Mucosa of gallbladder (tissue), 1 donor: Measurements from ENCODE around the gene PCARE. TPM values are rescaled to one million over a fixed set of nuclear protein-coding genes. Genes with fewer than 3 reads are reported as not detected.
"Not testable (repeated sequence)": the region's sequence is repeated elsewhere in the genome, so short reads cannot be mapped to it uniquely, and the experiment has no call there.

Experiments
- DNase-seq: peaks from one replicate; pipeline ENCODE4 v3.0.0-alpha.2; 2020; ENCODE audit warnings: low spot score
- total RNA-seq: library from RNA; stranded (reverse); gene quantifications from one replicate; pipeline ENCODE4 v1.2.1, GENCODE V29; 2021
- donor health status: DM: no; HTN: no; CAD: no.

PCARE gene
- total RNA-seq, 1 donor from 2014 or later, result not detected

DNA sequence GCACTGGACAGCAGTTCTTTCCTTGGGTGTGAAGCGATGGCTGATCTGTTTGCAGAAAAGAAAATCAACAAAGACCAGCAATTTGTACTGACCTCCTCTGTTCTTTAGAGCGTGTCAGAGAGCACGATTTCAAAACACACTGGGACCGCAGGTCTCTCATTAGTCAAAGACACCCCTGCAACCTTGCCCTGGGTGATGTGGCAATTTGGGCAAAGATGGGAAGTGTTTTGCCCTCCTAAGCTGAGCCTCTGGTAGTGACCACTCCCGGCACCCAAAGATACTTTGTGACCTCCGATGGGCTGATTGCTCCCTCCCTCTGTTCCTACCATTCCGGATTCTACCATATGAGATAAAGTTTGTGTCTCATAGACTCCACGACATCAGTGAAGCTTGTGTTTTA is 22.6 kb upstream of the PCARE start:
- no peak for DNase-seq

- not testable (repeated sequence) for DNase-seq
Measured at GRCh38 chr2:29090311-29090710, 16.0 kb upstream of the PCARE start.

GRCh38 chr2:29084554-29084953 is 10.2 kb upstream of the PCARE start:
- no peak for DNase-seq

DNA sequence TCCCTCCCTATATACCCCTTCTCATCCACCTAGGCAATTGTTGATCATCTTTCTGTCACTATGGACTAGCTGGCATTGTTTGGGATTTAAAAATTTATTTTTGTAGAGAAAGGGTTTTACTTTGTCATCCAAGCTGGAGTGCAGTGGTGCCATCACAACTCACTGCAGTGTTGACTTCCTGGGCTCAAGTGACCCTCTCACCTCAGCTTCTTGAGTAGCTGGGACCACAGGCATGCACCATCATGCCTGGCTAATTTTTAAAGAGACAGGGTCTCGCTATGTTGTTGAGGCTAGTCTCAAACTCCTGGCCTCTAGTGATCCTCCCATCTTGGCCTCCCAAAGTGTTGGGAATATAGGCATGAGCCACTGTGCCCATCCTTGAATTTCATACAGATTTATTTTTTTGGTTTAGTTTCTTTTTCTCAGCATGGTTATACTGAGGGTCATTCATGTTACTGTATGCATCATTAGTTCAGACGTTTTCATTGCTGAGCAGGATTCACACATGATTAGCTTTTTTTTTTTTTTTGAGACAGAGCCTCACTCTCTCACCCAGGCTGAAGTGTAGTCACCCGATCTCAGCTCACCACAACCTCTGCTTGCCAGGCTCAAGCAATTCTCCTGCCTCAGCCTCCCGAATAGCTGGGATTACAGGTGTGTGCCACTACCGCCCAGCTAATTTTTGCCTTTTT is 8.6 kb upstream of the PCARE start:
- DNase-seq, result no peak

- no peak for DNase-seq
Measured at GRCh38 chr2:29080886-29081743, 6.8 kb upstream of the PCARE start.

GRCh38 chr2:29079887-29080286 is 5.6 kb upstream of the PCARE start:
- no peak for DNase-seq

GRCh38 chr2:29075894-29076705 is 1.8 kb upstream of the PCARE start:
- DNase-seq, result no peak

DNA sequence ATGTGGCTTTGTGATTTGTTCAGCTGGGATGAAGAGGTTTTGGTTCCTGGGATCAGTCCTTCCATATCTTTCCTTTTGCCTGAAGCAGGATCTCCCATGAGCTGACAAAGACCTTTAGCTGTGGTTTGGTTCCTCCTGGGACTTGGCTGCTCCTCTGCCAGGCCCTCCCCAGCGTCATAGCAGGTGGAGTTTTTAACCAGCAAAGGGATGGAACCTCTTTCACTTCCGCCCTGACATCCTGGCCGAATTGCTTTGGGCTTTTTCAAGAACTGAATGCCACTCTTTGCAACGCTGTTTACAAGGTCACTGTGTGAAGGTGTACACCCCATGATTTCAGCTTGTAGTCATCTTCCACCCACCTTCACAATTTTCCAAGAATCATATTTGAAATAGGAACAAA is 390 bp downstream of the PCARE start:
- no peak for DNase-seq

DNA sequence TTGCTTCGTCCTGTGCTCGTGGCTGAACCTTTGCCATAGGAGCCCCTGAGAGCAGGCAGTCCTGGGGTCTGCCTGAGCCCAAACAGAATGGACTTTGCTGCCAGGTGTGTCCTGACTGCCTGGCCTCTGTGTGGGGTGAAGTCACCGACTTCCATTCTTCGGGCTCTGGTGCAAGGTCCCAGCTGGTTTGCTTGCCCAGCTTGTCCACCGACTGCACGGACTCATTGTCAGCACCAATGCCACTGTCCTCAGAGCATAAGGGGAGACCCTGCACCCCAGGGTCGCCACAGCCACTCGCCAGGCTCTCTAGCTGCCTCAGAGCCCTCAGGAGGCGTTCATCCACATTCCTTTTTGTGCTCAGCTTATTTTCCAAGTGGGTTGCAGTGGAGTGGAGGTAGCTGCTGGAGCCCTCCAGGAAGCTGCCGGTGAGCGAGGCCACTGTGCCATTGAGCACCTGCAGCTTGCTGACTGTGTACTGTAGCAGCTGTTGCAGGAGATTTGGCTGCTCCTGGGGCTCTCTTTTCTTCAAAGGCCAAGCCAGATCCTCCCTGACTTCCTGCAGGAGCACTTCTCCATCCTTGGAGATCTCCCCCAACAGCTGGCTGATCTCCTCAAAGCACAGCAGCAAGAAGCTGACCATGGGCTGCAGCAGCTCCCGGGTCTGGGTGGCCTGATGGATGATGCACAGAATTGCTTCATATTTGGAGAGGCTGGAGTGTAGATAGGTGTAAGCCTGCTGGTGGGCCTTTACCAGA is 1.2 kb downstream of the PCARE start:
- no peak for DNase-seq

- DNase-seq, result no peak
Measured at GRCh38 chr2:29072251-29072650, 2.1 kb downstream of the PCARE start.

GRCh38 chr2:29071032-29071975 is 3.0 kb downstream of the PCARE start:
- DNase-seq, result no peak

GRCh38 chr2:29070526-29070925 is 3.8 kb downstream of the PCARE start:
- DNase-seq, result no peak

- no peak for DNase-seq
Measured at GRCh38 chr2:29068513-29068912, 5.8 kb downstream of the PCARE start.

DNA sequence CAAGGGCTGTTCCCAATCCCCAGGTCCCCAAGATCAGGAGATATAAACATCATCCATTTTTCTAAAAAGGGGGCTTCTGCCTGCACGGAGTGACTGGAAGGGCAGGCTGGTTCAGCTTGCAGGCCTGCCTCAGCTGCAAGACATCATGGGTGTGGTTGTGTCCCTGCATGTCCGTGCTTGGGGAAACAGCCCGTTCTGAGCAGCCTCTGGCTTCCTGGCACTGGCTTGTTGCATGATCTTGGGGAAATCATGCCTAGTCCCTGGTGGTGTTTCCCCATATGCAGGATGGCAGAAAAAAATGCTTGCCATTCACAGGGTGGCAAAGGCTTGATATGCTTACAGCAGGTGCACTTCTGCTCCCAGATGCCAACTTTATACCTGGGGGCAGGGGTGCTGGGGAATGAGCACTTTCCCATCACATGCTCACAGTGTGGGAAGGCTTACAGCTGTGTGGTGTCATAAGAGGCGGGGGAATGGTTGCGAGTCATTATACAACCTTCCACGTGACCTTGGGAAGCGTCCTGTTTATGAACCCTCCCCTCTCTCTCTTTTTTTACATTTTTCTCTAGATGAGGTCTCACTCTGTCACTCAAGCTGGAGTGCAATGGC is 7.2 kb downstream of the PCARE start:
- no peak for DNase-seq

- no peak for DNase-seq
Measured at GRCh38 chr2:29066271-29066860, 8.0 kb downstream of the PCARE start.

- no peak for DNase-seq
Measured at GRCh38 chr2:29065068-29065811, 9.1 kb downstream of the PCARE start.

DNA sequence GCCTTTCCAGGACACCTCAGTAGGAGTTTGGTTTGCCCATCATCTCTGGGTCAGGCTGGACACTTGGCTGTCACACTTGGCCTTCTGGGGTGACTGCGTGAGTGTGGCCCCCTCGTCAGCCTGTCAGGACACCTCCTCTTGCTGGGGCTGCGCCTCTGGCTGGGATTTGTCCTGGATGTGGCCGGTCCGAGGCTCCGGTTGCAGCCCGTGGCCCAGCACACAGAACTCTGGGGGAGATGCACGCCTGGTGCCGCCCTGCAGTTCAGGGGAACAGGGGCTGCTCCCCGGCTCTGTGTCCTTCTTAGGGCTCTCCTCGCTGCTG is 9.6 kb downstream of the PCARE start:
- DNase-seq, result no peak

- no peak for DNase-seq
Measured at GRCh38 chr2:29064346-29064715, 10.0 kb downstream of the PCARE start.
